GM21515 (cell line): ENCODE data around the gene TBC1D14.

ENCODE experiments used
- ATAC-seq: cut with Tn5 transposase; IDR thresholded peaks from one replicate; pipeline ENCODE4 v1.9.1; 2021; ENCODE audit not compliant: unreplicated experiment

Gene TBC1D14

DNA sequence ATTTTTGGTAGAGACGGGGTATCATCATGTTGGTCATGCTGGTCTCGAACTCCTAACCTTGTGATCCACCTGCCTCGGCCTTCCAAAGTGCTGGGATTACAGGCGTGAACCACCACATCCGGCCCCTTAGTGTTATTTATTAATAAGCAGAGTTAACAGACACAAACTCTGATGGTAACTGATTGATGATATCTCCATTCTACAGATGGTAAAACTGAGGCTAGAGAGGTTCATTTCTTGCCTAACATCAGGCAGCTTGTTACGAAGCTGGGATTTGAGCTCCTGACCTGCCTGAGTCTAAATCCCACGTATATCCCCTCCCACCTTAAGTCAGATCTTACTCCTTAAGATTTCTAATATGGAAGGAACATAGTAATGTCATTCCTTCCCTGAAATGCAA lies 36.9 kb downstream of the TBC1D14 start:
- ATAC-seq = no peak

DNA sequence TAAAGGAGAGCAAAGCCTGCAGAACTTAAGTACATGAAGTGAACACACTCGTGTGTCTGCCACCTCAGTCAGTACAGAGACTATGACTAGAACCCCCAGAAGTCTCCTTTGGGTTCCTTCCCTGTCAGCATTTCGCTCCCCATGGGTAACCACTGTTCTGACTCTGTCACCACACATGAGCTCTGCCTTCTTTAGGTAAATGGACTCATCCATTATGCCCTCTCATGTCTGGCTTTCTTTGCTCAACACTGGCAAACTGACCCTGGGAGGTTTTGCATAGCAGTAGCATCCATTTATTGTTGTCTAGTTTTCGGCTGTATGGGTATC lies 38.5 kb downstream of the TBC1D14 start:
- ATAC-seq = no peak

DNA sequence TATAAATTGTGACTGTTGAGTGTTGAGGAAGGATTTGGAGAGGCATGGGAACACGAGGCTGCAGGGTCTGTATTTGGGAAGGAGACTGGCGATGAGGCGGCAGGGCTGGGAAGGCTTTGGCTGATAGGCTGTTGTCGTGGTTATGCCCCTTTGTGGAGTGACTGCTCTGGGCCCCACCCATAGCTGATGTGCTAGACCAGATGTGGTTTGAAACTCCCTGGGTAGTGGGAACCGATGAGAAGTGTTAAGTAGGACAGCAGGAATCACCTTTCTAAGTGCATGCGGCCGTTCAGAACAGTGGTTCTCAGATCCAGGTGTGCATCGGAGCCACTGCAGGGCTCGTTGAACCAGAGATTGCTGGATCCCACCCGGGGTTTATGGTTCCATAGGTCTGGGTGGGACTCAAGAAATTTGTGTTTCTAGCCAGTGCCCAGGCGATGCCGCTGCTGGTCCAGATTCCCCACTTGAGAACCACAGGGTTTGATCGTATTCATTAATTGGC lies 42.3 kb downstream of the TBC1D14 start:
- no peak for ATAC-seq

DNA sequence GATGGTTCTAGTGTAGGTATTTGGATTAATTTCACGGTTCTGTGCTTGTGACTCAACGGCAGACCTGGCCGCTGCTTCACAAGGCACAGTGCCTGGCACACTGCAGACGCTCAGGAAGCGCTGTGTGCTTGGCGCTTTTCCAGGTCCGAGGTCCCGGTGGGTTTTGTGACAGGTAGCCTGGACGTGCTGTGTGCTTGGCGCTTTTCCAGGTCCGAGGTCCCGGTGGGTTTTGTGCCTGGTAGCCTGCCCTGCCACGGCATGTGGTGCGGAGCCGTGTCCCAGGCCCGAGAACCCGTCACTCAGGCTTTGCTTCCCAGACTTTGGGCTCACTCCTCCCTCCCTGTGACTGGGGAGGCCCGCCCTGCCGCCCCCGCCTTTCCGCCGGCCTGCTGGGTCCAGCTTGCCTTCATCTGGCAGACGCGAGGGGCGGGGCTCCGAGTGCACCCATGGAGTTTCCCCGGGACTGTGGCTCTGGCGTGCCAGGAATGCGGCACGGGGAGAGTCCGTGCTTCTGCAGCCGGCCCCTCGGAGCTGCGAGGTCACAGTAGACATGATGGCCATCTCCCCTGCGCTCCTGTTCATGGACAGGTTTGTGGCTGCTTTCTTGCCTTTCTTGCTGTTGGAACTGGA lies 44.2 kb downstream of the TBC1D14 start:
- ATAC-seq = no peak

DNA sequence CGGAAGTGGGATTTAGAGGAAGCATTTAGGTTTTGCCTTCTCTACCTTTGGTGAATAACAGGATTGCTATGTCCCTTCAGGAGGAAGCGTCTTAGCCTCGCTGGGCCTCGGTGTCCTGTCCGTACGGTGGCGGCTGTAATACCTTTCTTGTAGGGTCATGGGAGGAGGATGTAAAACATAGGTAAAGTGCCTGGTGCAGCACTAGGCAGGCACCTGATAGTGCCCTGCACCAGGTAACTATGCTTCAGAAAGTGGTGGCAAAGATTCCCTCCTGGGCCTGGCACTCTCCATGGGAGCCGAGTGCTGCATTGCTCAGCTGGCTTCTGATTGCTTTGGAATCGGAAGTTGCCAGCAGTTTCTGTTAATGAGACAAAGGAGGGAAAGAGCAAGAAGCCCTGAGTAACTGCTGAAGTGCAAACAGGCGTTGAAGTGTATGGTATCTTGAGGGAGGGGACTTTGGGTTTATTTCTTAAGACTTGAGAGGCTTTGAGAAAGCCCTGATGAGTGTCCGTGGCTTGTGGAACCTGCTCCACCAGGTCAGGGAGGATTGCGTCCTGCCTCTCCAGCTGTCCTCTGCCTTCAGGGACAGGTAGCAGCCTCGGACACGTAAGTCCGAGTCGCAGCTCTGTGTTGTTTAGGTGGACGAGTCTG lies 45.8 kb downstream of the TBC1D14 start:
- no peak for ATAC-seq

DNA sequence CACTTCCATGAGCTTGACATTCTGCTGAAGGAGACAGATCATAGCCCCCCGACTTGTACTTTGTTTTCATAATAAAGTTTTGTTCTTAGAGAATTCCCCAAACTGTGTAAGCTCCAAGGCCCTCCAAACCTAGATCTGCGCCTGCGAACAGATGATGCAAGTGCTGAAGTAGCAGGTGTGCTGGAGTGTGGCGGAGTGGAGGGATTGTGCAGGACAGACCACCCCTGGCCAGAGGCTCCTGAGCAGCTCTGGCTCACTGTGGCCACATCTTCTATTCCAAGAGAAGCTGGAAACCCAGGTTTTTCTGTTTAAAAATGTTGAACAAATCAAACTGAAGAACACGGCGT lies 46.4 kb downstream of the TBC1D14 start:
- no peak for ATAC-seq

DNA sequence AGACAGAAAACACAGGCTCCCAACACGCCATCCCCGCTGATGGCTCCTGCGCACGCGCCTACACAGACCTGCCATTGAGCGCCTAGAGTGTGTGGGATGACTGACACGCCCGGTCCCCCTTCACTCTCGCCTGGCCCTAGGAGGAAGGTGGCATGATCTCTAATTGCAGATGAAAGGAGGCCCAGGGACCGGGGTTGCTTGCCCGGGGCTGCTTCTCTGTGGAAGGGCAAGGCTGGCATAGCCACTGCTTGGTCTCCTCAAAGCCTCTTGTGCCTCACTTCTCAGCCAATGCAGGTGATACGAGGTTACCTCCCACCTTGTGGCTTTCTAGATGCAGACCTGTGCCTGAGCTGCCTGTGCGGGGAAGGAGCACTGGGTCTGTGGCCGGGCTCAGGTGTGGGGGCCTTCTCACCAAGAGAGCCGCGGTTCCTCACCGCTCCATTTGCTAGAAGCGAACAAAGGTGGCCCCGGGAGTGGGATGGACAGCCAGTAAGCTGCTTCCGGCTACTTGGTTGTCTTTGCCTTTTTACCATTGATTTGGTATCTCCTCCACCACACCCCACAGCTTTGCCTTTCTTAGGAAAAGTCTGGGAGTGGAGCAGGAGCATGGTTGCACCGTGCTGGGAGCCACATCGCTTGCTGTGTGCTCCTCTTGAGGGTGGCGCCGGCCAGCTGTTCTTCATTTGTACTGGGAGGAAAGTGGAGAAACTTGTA lies 47.0 kb downstream of the TBC1D14 start:
- no peak for ATAC-seq

DNA sequence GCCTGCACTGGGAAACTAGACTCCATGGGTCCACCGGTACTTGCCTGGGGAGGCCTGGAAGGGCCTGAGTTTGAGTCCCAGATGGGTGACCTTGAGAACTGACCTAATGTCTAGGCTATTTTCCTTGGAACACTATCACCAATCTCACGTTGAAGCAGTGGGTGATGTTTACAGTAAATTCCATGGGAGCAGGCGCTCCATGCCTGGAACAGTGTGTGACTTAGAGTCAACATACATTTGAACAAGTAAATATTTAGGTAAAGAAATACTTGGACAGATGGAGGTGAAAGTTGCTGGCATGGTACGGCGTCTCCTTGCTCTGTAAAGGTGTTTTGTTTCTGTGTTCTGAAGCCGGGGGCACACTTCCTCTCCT lies 47.5 kb downstream of the TBC1D14 start:
- ATAC-seq = no peak

DNA sequence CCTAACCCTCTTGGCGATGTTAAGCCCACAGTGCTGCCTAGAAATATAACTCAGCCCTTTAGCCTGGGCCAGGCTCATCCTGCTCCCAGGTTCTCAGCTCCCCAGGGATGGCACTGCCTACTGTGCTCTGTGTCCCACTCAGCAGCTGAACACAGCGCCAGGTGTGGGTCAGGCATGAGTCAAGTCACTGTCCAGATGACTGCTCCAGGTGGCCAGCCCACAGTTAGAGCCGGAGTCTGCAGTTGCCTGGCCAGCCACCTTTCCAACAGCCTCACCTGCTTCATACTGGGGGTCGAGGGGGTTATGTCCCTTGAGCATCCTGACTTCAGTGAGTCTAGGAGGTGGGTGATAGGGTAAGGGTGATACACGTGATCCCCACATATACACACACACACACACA lies 48.4 kb downstream of the TBC1D14 start:
- no peak for ATAC-seq

DNA sequence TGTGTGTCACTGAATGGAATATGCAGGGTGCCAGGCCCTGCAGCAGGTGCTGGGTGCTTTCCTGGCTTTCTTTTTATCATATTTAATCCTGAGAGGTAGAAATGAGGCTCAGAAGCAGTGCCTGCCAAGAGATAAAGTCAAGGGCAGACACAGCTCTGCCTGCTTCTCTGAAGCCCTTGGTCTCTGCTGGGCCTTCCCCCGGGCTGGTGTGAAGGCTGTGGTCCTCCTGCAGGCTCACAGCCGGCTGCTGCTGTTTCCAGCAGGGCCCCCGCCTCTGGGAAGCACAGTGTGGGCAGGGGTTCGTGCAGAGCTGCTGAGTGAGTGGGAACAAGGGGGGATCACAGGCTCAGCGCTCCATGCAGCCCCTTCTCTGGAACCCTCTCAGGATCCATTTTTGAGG lies 49.6 kb downstream of the TBC1D14 start:
- ATAC-seq = no peak

DNA sequence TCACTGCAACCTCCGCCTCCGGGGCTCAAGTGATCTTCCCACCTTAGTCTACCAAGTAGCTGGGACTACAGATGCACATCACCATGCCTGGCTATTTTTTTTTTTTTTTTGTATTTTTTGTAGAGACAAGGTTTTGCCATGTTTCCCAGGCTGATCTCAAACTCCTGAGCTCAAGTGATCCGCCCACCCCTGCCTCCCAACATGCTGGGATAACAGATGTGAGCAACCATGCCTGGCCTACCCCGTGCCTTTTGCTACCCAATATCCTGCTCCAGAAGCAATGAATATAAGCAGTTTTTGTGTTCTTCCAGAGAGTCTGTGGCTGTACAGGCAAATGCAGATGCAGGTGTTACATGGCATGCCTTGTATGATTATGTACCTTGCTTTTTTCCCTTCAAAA lies 50.5 kb downstream of the TBC1D14 start:
- no peak for ATAC-seq

DNA sequence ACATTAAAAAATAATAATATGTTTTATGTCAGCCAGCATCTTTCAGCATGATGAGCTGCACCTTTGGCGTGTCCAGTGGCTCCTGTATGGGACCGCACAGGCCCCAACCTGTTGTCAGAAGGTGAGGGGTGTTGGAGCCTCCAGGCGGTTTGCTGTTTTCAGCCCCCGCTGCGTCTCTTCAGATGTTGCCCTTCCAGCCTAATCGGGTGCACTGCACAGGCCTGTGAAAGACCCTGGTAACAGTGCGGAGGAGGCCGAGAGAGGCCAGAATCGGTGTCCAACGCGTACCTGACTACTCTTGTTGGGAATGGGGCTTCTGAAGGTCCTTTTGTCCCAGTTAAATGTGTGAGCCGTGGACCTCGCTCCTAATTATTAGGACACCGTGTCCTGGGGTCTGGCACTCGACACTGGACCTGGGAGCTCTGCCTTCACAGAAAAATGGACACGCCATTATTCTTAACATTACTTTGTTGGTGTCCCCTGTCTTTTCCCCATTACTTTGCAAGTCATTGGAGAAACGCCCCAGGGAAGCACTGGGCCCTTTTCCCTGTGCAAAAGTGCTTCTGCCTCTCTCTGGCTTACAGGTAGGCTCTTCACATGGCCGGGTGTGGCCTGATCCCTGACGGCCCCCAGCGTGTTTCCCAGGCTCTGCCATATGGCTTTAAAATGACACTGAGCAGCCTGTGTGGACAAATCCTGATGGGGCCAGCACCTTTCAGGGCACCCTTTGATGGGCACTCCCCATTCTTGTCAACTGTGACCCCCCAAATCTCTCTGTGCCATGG lies 51.2 kb downstream of the TBC1D14 start:
- no peak for ATAC-seq

DNA sequence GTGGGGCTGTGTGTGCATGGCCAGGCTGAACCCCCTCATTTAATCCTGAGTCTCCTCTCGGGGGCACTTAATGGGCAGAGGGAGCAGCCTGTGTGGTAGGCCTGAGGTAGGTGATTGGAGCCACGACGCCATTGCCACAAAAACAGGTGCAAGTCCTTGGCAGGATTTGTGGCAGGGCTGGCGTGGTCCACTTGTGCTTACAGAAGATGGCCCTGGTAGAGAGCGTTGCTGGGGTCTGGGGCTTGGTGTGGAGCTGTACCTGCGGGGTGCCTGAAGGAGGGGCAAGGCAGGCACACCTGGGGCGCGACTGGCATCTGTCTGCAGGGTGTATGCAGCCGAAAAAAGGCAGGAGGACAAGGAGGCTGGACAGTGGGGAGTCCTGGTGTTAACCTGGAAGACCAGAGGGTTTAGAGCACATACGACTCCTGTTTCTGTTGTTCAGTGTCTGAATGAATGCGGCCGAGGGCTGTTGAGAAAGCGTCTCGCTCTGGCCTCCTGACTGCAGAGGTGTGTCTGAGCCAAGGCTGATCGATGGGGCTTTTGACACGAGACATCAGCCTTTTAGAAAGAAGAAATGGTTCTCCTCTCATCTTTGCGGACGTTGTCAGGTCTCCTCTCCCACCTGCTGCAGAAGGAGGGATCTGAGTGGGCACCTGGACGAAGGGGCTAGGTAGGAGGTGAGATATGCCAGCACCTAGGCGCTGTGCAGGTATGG lies 52.0 kb downstream of the TBC1D14 start:
- no peak for ATAC-seq

DNA sequence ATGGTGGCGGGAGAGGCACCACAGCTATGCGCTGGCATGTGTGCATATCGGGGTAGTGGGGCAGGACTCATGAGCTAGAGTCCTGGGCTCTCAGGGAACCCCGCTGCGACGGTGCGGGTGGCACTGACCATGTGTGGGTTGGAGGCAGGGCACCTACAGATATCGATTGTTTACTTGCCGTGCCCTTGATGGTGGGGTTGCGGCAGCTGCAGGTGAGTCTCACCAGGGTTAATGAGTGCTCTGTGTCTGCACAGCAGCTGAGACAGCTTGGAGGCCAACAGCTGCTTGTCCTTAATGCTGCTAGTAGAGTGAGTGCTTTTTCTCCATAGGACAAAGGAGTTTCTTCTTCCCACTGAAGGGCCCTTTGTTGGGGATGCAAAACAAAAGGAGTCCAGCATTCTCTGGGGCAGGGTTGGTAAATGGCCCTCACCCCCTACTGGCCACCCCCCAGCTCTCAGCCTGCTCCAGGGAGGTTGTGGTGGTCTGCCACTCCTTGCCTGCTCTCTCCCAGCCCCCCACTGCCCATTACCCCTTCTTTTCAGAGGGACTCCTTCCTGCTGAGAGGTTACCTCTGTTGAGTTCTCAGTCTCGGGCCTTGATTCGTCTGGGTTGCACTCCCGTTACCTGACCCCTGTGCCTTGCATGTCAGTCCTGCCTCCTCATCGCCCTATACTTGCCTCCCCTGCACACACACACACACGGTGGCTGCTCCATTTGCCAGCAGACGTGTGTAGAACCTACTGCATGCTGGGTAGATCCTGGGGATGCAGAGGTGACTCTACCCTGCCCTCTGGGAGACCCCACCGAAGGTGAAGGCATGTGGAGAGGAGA lies 52.8 kb downstream of the TBC1D14 start:
- ATAC-seq = no peak

DNA sequence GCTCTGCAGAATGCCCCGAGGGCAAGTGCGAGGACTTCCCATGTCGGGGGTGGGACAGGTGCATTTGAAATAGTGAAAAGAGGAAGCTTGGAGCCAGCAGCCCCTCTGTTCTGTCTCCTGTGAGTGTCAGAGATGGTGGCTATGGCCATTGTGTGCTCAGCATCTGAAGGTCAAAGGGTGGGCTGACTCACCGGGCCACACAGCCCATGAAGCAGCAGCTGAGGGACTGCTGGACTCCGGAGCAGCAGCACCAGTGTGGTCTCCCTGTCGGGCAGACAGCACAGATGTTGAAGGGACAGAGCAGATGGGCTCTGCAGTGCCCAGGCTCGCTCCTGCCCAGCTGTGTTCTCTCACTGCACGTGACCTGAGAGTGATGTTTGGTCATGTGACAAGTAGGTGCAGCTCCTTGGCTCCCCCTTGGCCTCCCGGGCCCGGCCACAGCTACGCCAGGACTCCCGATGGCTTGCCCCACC lies 53.5 kb downstream of the TBC1D14 start:
- no peak for ATAC-seq

DNA sequence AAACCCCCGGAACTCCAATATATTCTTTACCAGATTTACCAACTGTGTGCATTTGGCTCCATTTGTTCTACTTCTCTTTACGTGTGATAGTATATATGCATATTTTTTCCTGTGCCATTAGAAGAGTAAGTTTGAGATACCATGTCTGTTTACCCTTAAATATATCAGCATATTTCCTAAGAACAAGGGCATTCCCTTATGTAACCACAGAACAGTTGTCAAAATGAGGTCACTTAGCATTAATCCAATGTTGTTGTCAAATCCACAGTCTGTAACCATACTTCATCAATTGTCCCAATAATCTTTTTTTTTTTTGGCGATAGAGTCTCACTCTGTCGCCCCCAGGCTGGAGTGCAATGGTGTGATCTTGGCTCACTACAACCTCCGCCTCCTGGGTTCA lies 55.2 kb downstream of the TBC1D14 start:
- ATAC-seq = no peak

DNA sequence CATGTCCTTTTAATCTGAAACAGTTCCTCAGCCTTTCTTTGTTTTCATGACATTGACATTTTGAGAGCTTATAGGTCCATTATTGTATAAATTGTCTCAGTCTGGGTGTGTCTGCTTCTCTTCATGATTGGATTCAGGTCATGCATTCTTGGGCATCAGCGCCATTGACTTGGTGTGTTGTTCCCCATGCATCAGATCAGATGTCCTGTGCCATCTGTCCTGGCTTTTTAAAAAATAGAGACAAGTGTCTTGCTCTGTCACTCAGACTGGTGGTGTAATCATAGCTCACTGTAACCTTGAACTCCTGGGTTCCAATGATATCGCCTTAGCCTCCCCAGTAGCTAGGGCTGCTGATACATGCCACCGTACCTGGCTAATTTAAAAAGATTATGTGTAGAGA lies 55.7 kb downstream of the TBC1D14 start:
- ATAC-seq = no peak

DNA sequence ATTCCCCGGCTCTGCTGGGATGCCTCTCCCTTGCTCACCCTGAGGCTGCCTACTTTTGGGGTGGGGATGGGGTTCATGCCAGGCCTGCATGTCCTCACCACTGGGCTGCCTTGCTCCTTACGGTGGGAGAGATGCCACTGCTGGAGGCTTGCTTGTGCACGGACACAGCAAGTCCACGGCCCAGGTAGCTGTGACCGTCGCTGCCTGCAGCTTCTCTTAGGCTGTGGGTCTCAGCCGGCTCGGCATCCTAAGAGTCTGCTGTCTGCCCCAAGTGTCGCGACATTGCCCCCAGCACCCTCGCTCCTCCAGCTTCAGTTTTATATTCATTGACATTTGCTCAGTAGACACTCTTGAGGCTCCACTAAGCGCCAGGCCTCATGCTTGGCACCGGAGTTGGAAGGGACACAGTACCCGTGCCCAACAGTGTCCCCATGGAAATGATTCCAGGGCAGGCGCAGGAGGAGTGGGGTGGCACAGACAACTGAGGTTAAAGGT lies 58.3 kb downstream of the TBC1D14 start:
- no peak for ATAC-seq

DNA sequence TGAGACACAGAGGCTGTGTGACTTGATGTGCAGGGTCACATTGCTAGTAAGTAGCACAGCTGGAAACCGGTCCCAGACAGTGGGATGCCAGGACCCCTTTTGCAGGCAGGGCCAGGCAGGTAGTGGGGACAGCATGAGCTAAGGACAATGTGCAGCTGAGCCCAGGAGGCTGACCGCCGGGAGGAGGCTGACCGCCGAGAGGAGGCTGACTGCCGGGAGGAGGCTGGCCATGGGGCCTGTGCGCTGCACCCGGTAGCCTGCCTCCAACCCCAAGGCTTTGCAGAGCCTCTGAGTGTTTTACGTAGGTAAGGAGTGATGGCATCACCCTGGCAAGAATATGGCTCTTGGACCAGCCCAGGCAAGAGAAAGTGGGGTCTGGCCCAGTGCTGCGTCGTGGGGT lies 58.9 kb downstream of the TBC1D14 start:
- no peak for ATAC-seq
